ENCODE measurements around the gene EPC2. TPM values are rescaled to one million over a fixed set of nuclear protein-coding genes. Genes with fewer than 3 reads are reported as not detected.

EPC2 gene
- total and polyA plus RNA-seq, 2 of the 8 experiments (the other 6 are each of a cell fraction or from before 2014, with no cell fraction given) = 16.1 to 25.7 TPM

DNA sequence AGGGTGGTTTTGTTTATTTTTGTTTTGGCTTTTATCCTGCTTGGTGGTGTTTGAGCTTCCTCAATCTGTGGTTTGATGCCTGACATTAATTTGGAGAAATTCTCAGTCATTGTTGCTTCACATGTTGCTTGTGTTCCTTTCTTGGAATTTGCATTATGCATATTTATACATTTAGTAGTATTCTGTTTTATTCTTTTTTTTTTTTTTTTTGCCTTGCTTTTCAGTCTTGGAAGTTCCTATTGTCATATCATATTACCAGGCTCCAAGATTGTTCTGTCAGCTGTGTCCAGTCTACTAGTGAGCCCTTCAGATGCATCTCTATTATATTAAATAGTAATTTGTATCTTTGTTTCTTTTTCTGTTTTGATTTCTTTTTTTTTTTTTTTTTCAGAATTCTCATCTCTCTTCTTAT lies 77.0 kb downstream of the EPC2 start:
- Histone ChIP-seq H3K4me3 (ENCODE audit: extremely low read depth in 1 of 4, insufficient read depth in 2 of 4, low read depth in 3 of 4, low read length in 4 of 4) (no peak overlapping the region), H2BK5ac (ENCODE audit: low read depth, low read length) (no peak overlapping the region), H4K5ac (ENCODE audit: insufficient read length, low read depth, low read length) (no peak overlapping the region), H2AK5ac (ENCODE audit: low read depth, low read length) (no peak overlapping the region), H3K9ac (replicated peaks in 1 of 4; ENCODE audit: extremely low read depth in 1 of 4, low read depth in 3 of 4, low read length in 3 of 4) (no peak overlapping the region), H4K20me1 (replicated peaks in 1 of 2; ENCODE audit: control insufficient read depth in 1 of 2, insufficient read depth in 2 of 2, low read length in 2 of 2) (peaks cover 0 to 2% of the 10 kb centered on the region in 2 experiments), H3K14ac (ENCODE audit: insufficient read length) (no peak overlapping the region), H3K79me1 (ENCODE audit: low read depth, low read length) (peaks cover 2% of the 10 kb centered on the region), H3K9me3 (ENCODE audit: insufficient read depth in 2 of 2, low read depth in 1 of 2, low read length in 1 of 2) (no peaks in the 10 kb centered on the region), H3K4ac (replicated peaks; ENCODE audit: insufficient read length, low read depth, low read length) (no peak overlapping the region), H2BK12ac (ENCODE audit: low read depth, low read length) (no peak overlapping the region), H2AFZ (ENCODE audit: low read length) (no peak overlapping the region), H4K8ac (ENCODE audit: extremely low read depth, insufficient read depth, low read length) (no peak overlapping the region), H3K23ac (ENCODE audit: insufficient read length) (no peak overlapping the region), H2BK120ac (replicated peaks; ENCODE audit: low read depth, low read length) (no peak overlapping the region), H4K91ac (replicated peaks; ENCODE audit: insufficient read length, low read length) (no peak overlapping the region), H3K23me2 (ENCODE audit: low read depth, low read length) (no peaks in the 10 kb centered on the region), H3K4me1 (replicated peaks in 1 of 4; ENCODE audit: control insufficient read depth in 3 of 4, insufficient read depth in 4 of 4, low read length in 3 of 4) (peaks cover 0 to 15% (median 5%) of the 10 kb centered on the region in 4 experiments; a peak in 6 of 7 replicates), H3K27me3 (replicated peaks in 1 of 4; ENCODE audit: control insufficient read depth in 3 of 4, extremely low read depth in 1 of 4, insufficient read depth in 3 of 4, low read length in 3 of 4) (no peaks in the 10 kb centered on the region), H2BK15ac (ENCODE audit: low read length) (no peak overlapping the region), H3K18ac (ENCODE audit: extremely low read depth, low read length) (no peak overlapping the region), H2BK20ac (ENCODE audit: low read length) (no peak overlapping the region), H3K79me2 (ENCODE audit: control insufficient read depth in 1 of 2, insufficient read depth in 2 of 2, low read length in 2 of 2) (peaks cover 0 to 98% of the 10 kb centered on the region in 2 experiments; a peak in 3 of 4 replicates), H3K27ac (ENCODE audit: low read depth, low read length) (no peak overlapping the region), H3K4me2 (ENCODE audit: insufficient read depth in 1 of 2, low read depth in 2 of 2, low read length in 2 of 2) (no peak overlapping the region; a peak in 1 of 4 replicates), H3K36me3 (ENCODE audit: control insufficient read depth in 2 of 4, insufficient read depth in 4 of 4, low read length in 3 of 4) (no peaks in the 10 kb centered on the region), H3K56ac (replicated peaks; ENCODE audit: insufficient read length, low read depth, low read length) (no peak overlapping the region)
- ChIA-PET POLR2A (ENCODE audit: partially characterized antibody) (no interaction called here), CTCF (ENCODE audit: partially characterized antibody) (interaction anchor here (0.6 kb wide), 2 partner anchors 11 to 119 kb away, joined by 3 read pairs; no protein-coding TSS in a partner anchor)
- DNase-seq (ENCODE audit: low read depth in 1 of 2, low spot score in 2 of 2) (no peak), FAIRE-seq (no peak)
- TF ChIP-seq YY1 (IDR thresholded peaks at IDR 0.05; ENCODE audit: low read depth, low read length) (no peak), SAP30 (IDR thresholded peaks at IDR 0.05; ENCODE audit: insufficient read depth, insufficient replicate concordance, low read length) (no peak), TCF12 (IDR thresholded peaks at IDR 0.05; ENCODE audit: low read depth, low read length) (no peak), KDM4A (IDR thresholded peaks at IDR 0.05; ENCODE audit: low read depth, low read length, severe bottlenecking) (no peak), SIN3A (conservative IDR thresholded peaks at IDR 0.05 in 1 of 2, IDR thresholded peaks at IDR 0.05 in 1 of 2; ENCODE audit: low read depth in 1 of 2, low read length in 2 of 2) (no peak), POU5F1 (IDR thresholded peaks at IDR 0.05; ENCODE audit: low read depth, low read length) (no peak), MAFK (IDR thresholded peaks at IDR 0.05; ENCODE audit: low read depth, low read length) (no peak), EZH2 (IDR thresholded peaks at IDR 0.05; ENCODE audit: low read depth, low read length, severe bottlenecking) (no peak), SP1 (IDR thresholded peaks at IDR 0.05; ENCODE audit: low read depth, low read length) (no peak), SIRT6 (IDR thresholded peaks at IDR 0.05; ENCODE audit: low read length) (no peak)

Data from H1 (cell line).